ENCODE data around the gene MYBPH.

The MYBPH gene

GRCh38 chr1:203152158-203153034 lies 23.2 kb downstream of the MYBPH start:
- Mint-ChIP-seq H3K4me3 (no peak overlapping the region), H3K27ac (no peak overlapping the region)

GRCh38 chr1:203151362-203152157 lies 24.1 kb downstream of the MYBPH start:
- Mint-ChIP-seq H3K9me3 (no peaks in the 10 kb centered on the region), H3K36me3 (no peaks in the 10 kb centered on the region), H3K27ac (no peak overlapping the region), H3K4me1 (no peaks in the 10 kb centered on the region), H3K4me3 (no peak overlapping the region), H3K27me3 (no peaks in the 10 kb centered on the region)

More at GRCh38 chr1:203152158-203153034, 23.2 kb downstream of the MYBPH start:
- H3K27me3 Mint-ChIP-seq: no peaks in the 10 kb centered on the region
- H3K9me3 Mint-ChIP-seq: no peaks in the 10 kb centered on the region
- no peaks in the 10 kb centered on the region for H3K36me3 Mint-ChIP-seq
- no peaks in the 10 kb centered on the region for H3K4me1 Mint-ChIP-seq

- H3K27me3 Mint-ChIP-seq: no peaks in the 10 kb centered on the region
- H3K27ac Mint-ChIP-seq: no peak overlapping the region
- H3K9me3 Mint-ChIP-seq: no peaks in the 10 kb centered on the region
Measured at GRCh38 chr1:203150511-203151297, 24.9 kb downstream of the MYBPH start.

GRCh38 chr1:203149188-203149840 lies 26.3 kb downstream of the MYBPH start:
- H3K27ac Mint-ChIP-seq: no peak overlapping the region
- no peak overlapping the region for H3K4me3 Mint-ChIP-seq
- H3K9me3 Mint-ChIP-seq: no peaks in the 10 kb centered on the region
- H3K4me1 Mint-ChIP-seq: no peaks in the 10 kb centered on the region
- H3K27me3 Mint-ChIP-seq: no peaks in the 10 kb centered on the region
- H3K36me3 Mint-ChIP-seq: no peaks in the 10 kb centered on the region

More at GRCh38 chr1:203150511-203151297, 24.9 kb downstream of the MYBPH start:
- Mint-ChIP-seq H3K36me3 (no peaks in the 10 kb centered on the region), H3K4me1 (no peaks in the 10 kb centered on the region), H3K4me3 (no peak overlapping the region)

- Mint-ChIP-seq H3K9me3 (no peaks in the 10 kb centered on the region), H3K27ac (no peak overlapping the region), H3K36me3 (no peaks in the 10 kb centered on the region), H3K4me1 (no peaks in the 10 kb centered on the region), H3K4me3 (no peak overlapping the region), H3K27me3 (no peaks in the 10 kb centered on the region)
Measured at GRCh38 chr1:203148579-203148978, 27.0 kb downstream of the MYBPH start.

- no peaks in the 10 kb centered on the region for H3K4me1 Mint-ChIP-seq
- no peak overlapping the region for H3K4me3 Mint-ChIP-seq
- no peaks in the 10 kb centered on the region for H3K27me3 Mint-ChIP-seq
- H3K9me3 Mint-ChIP-seq: no peaks in the 10 kb centered on the region
- H3K36me3 Mint-ChIP-seq: no peaks in the 10 kb centered on the region
- no peak overlapping the region for H3K27ac Mint-ChIP-seq
Measured at GRCh38 chr1:203148127-203148526, 27.5 kb downstream of the MYBPH start.

- Mint-ChIP-seq H3K27ac (no peak overlapping the region), H3K4me1 (no peaks in the 10 kb centered on the region), H3K9me3 (no peaks in the 10 kb centered on the region), H3K4me3 (no peak overlapping the region), H3K36me3 (no peaks in the 10 kb centered on the region), H3K27me3 (no peaks in the 10 kb centered on the region)
Measured at GRCh38 chr1:203147376-203147775, 28.2 kb downstream of the MYBPH start.

- Mint-ChIP-seq H3K36me3 (no peaks in the 10 kb centered on the region), H3K27ac (no peak overlapping the region), H3K4me1 (no peaks in the 10 kb centered on the region), H3K4me3 (no peak overlapping the region), H3K9me3 (no peaks in the 10 kb centered on the region), H3K27me3 (no peaks in the 10 kb centered on the region)
Measured at GRCh38 chr1:203146537-203146936, 29.1 kb downstream of the MYBPH start.

GRCh38 chr1:203146042-203146369 lies 29.6 kb downstream of the MYBPH start:
- Mint-ChIP-seq H3K4me3 (no peak overlapping the region), H3K9me3 (no peaks in the 10 kb centered on the region), H3K4me1 (no peaks in the 10 kb centered on the region), H3K36me3 (no peaks in the 10 kb centered on the region), H3K27ac (no peak overlapping the region), H3K27me3 (no peaks in the 10 kb centered on the region)

GRCh38 chr1:203145321-203146041 lies 30.1 kb downstream of the MYBPH start:
- no peak overlapping the region for H3K4me3 Mint-ChIP-seq
- no peak overlapping the region for H3K27ac Mint-ChIP-seq
- H3K4me1 Mint-ChIP-seq: no peaks in the 10 kb centered on the region
- no peaks in the 10 kb centered on the region for H3K36me3 Mint-ChIP-seq
- H3K27me3 Mint-ChIP-seq: no peaks in the 10 kb centered on the region
- no peaks in the 10 kb centered on the region for H3K9me3 Mint-ChIP-seq

GRCh38 chr1:203144661-203145060 lies 31.0 kb downstream of the MYBPH start:
- Mint-ChIP-seq H3K9me3 (no peaks in the 10 kb centered on the region), H3K36me3 (no peaks in the 10 kb centered on the region), H3K4me3 (no peak overlapping the region), H3K27ac (no peak overlapping the region), H3K4me1 (no peaks in the 10 kb centered on the region), H3K27me3 (no peaks in the 10 kb centered on the region)

- Mint-ChIP-seq H3K9me3 (no peaks in the 10 kb centered on the region), H3K4me1 (no peaks in the 10 kb centered on the region), H3K4me3 (no peak overlapping the region), H3K36me3 (no peaks in the 10 kb centered on the region), H3K27me3 (no peaks in the 10 kb centered on the region), H3K27ac (no peak overlapping the region)
Measured at GRCh38 chr1:203143641-203144040, 32.0 kb downstream of the MYBPH start.

- no peaks in the 10 kb centered on the region for H3K4me1 Mint-ChIP-seq
- H3K36me3 Mint-ChIP-seq: no peaks in the 10 kb centered on the region
Measured at GRCh38 chr1:203142684-203143408, 32.8 kb downstream of the MYBPH start.

GRCh38 chr1:203142124-203142523 lies 33.5 kb downstream of the MYBPH start:
- no peaks in the 10 kb centered on the region for H3K36me3 Mint-ChIP-seq
- no peaks in the 10 kb centered on the region for H3K27me3 Mint-ChIP-seq
- H3K9me3 Mint-ChIP-seq: no peaks in the 10 kb centered on the region
- no peaks in the 10 kb centered on the region for H3K4me1 Mint-ChIP-seq
- no peak overlapping the region for H3K4me3 Mint-ChIP-seq
- H3K27ac Mint-ChIP-seq: no peak overlapping the region

More at GRCh38 chr1:203142684-203143408, 32.8 kb downstream of the MYBPH start:
- no peak overlapping the region for H3K27ac Mint-ChIP-seq
- no peak overlapping the region for H3K4me3 Mint-ChIP-seq
- H3K27me3 Mint-ChIP-seq: no peaks in the 10 kb centered on the region
- H3K9me3 Mint-ChIP-seq: no peaks in the 10 kb centered on the region
